WERI-Rb-1 (cell line): ENCODE data around the gene ITGAX.
"Not testable (repeated sequence)": the region's sequence is repeated elsewhere in the genome, so short reads cannot be mapped to it uniquely, and the experiment has no call there.

ENCODE experiments used
- DNase-seq: peaks from one replicate; pipeline ENCODE4 v3.0.0-alpha.2; 2020
- H3K27ac ChIP-seq: fragments of 250-450 bp; sonication (Bioruptor Pico); 2 replicates; pipeline ENCODE4 v1.5.1; 2020; ENCODE audit warnings: mild to moderate bottlenecking, moderate library complexity
- H3K27me3 ChIP-seq: fragments of 250-450 bp; sonication (Bioruptor Pico); 2 replicates; pipeline ENCODE4 v1.5.1; 2021; ENCODE audit warnings: mild to moderate bottlenecking, low read depth, moderate library complexity; ENCODE audit not compliant: insufficient read depth, severe bottlenecking
- H3K36me3 ChIP-seq: fragments of 250-450 bp; sonication (Bioruptor Pico); 2 replicates; pipeline ENCODE4 v1.5.1; 2020; ENCODE audit warnings: mild to moderate bottlenecking, moderate library complexity
- H3K4me3 ChIP-seq: 2 replicates; pipeline ENCODE4 v1.5.1; 2011; ENCODE audit warnings: low read depth, mild to moderate bottlenecking, control low read depth, low read length
- H3K9me3 ChIP-seq: fragments of 250-450 bp; sonication (Bioruptor Pico); 2 replicates; pipeline ENCODE4 v1.5.1; 2021; ENCODE audit warnings: mild to moderate bottlenecking, moderate library complexity; ENCODE audit not compliant: severe bottlenecking
- CTCF ChIP-seq: IDR thresholded peaks from 2 replicates; pipeline ENCODE4 v1.5.1; 2011; ENCODE audit warnings: low read depth, mild to moderate bottlenecking, control low read depth, inconsistent platforms, low read length

ITGAX gene

DNA sequence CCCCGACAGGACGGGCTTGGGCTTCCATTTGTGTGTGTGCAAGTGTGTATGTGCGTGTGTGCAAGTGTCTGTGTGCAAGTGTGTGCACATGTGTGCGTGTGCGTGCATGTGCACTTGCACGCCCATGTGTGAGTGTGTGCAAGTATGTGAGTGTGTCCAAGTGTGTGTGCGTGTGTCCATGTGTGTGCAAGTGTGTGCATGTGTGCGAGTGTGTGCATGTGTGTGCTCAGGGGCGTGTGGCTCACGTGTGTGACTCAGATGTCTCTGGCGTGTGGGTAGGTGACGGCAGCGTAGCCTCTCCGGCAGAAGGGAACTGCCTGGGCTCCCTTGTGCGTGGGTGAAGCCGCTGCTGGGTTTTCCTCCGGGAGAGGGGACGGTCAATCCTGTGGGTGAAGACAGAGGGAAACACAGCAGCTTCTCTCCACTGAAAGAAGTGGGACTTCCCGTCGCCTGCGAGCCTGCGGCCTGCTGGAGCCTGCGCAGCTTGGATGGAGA is 23.1 kb upstream of the ITGAX start:
- H3K36me3 ChIP-seq: no peaks in the 10 kb centered on the region
- H3K4me3 ChIP-seq: no peak overlapping the region
- H3K27me3 ChIP-seq: peaks cover 80% of the 10 kb centered on the region

GRCh38 chr16:31332544-31332943 is 22.4 kb upstream of the ITGAX start:
- H3K36me3 ChIP-seq: no peaks in the 10 kb centered on the region
- H3K4me3 ChIP-seq: no peak overlapping the region
- no peak for DNase-seq
- peaks cover 5% of the 10 kb centered on the region for H3K9me3 ChIP-seq
- H3K27me3 ChIP-seq: peaks cover 81% of the 10 kb centered on the region
- no peak for TF ChIP-seq CTCF
- no peak overlapping the region for H3K27ac ChIP-seq

More for the DNA sequence above, 23.1 kb upstream of the ITGAX start:
- no peak for TF ChIP-seq CTCF
- H3K9me3 ChIP-seq: peaks cover 5% of the 10 kb centered on the region
- no peak overlapping the region for H3K27ac ChIP-seq
- DNase-seq: no peak

- no peaks in the 10 kb centered on the region for H3K36me3 ChIP-seq
- peak; percentile 16 for DNase-seq
- TF ChIP-seq CTCF: peak; percentile 43
- H3K9me3 ChIP-seq: peaks cover 5% of the 10 kb centered on the region
- H3K27me3 ChIP-seq: peaks cover 81% of the 10 kb centered on the region
- no peak overlapping the region for H3K4me3 ChIP-seq
- no peak overlapping the region for H3K27ac ChIP-seq
These were observed 21.0 kb upstream of the ITGAX start for GRCh38 chr16:31333686-31334649.

DNA sequence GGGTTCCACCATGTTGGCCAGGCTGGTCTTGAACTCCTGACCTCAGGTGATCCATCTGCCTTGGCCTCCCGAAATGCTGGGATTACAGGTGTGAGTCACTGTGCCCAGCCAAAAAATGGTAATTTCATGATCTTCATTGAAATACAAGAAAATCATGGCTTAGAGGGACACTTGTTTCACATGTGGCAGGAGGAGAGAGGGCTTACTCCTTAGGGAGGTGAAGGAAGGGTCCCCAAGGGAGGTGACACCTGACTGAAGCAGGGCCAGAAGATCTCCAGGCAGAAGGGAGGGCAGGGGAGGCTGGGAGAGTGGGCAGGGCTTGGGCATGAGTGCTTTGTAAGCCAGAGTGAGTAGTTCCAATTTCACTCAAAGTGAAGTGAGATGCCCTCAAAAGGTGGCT is 20.0 kb upstream of the ITGAX start:
- TF ChIP-seq CTCF: no peak
- Histone ChIP-seq H3K4me3 (no peak overlapping the region), H3K27ac (no peak overlapping the region)

DNA sequence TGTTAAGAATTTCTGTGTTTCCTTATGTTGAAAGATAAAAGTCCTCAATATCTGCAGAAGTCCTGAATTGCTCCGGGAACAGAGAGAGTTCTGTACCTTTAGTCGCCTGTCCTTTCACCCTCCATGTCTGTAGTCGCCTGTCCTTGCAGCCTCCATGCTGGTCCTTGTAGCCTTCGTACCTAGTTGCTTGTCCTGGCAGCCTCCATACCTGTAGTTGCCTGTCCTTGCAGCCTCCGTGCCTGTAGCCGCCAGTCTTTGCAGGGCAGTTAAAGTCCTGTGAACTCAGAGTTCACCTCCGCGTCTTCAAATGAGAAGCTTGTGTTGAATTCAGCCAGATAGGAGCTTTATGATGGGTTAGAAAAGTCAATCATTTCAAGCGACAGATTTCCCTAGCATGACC is 19.5 kb upstream of the ITGAX start:
- TF ChIP-seq CTCF: no peak
- Histone ChIP-seq H3K27ac (no peak overlapping the region), H3K27me3 (peaks cover 66% of the 10 kb centered on the region), H3K9me3 (peaks cover 5% of the 10 kb centered on the region), H3K4me3 (no peak overlapping the region), H3K36me3 (no peaks in the 10 kb centered on the region)
- DNase-seq: no peak

More for the DNA sequence above, 20.0 kb upstream of the ITGAX start:
- Histone ChIP-seq H3K27me3 (peaks cover 71% of the 10 kb centered on the region), H3K9me3 (peaks cover 5% of the 10 kb centered on the region), H3K36me3 (no peaks in the 10 kb centered on the region)
- no peak for DNase-seq

GRCh38 chr16:31338166-31338685 is 16.8 kb upstream of the ITGAX start:
- DNase-seq, H3K9me3 ChIP-seq, H3K27ac ChIP-seq, H3K36me3 ChIP-seq, H3K4me3 ChIP-seq: not testable (repeated sequence)
- peaks cover 40% of the 10 kb centered on the region for H3K27me3 ChIP-seq
